Measurements from ENCODE around the gene MRPL36.

GRCh38 chr5:1769752-1770442 is 29.7 kb downstream of the MRPL36 start:
- TF ChIP-seq CTCF (conservative IDR thresholded peaks at IDR 0.05; ENCODE audit: low read depth, low read length) = no peak
- TF ChIP-seq EZH2 (IDR thresholded peaks at IDR 0.05; ENCODE audit: borderline replicate concordance, low read depth, low read length, poor library complexity, severe bottlenecking) = no peak

Data from A673 (cell line).